A549 (cell line): ENCODE results near the gene RHO. TPM values are rescaled to one million over a fixed set of nuclear protein-coding genes. Genes with fewer than 3 reads are reported as not detected.

Source experiments
- ATAC-seq, 2 experiments: fragments of 200-7000 bp in 1 of 2; fragments of >200 bp in 1 of 2; cut with Nextera tagmentation in 1 of 2; cut with Tn5 transposase in 1 of 2; 3 replicates each; pipeline versions ENCODE4 v1.8.0 to v1.9.1; 2018 to 2020; ENCODE audit warnings: mild to moderate bottlenecking in 1 of 2, moderate library complexity in 1 of 2
- CTCF ChIA-PET: fragments of 300-600 bp; sonication (Branson Sonifier 250); formaldehyde crosslinking; extraction: SDS; loops from one replicate; lab custom pipeline; 2021; ENCODE audit warnings: antibody characterized with exemption, inconsistent platforms; lab: Yijun Ruan, JAX
- POLR2A ChIA-PET: fragments of 350-600 bp; formaldehyde crosslinking; extraction: SDS; loops from one replicate; lab custom pipeline; 2021; ENCODE audit warnings: antibody characterized with exemption, inconsistent platforms; lab: Yijun Ruan, JAX
- DNase-seq, 2 experiments: peaks; one replicate each; pipeline versions ENCODE4 v3.0.0 to v3.0.0-alpha.2; 2011 to 2016; ENCODE audit warnings: low read depth in 1 of 2, low spot score in 1 of 2
- FAIRE-seq: peaks from 2 replicates; lab custom pipeline; 2011; peaks lifted over from hg19 to GRCh38; lab: Jason Lieb, UNC
- H3K27ac ChIP-seq, 2 experiments: fragments of >200 bp; sonication (Bioruptor Twin); formaldehyde crosslinking; 3 replicates each; pipeline ENCODE4 v1.5.1; 2016 to 2017
- H3K4me1 ChIP-seq: fragments of >200 bp; sonication (Bioruptor Twin); formaldehyde crosslinking; 3 replicates; pipeline ENCODE4 v1.6.1; 2016
- H3K4me2 ChIP-seq: fragments of >200 bp; sonication (Bioruptor Twin); formaldehyde crosslinking; 3 replicates; pipeline ENCODE4 v1.6.1; 2016
- H3K4me3 ChIP-seq: fragments of >200 bp; sonication (Bioruptor Twin); formaldehyde crosslinking; 3 replicates; pipeline ENCODE4 v1.5.1; 2016
- H3K9me3 ChIP-seq: fragments of >200 bp; sonication (Bioruptor Twin); formaldehyde crosslinking; 3 replicates; pipeline ENCODE4 v1.6.1; 2016
- CBX2 ChIP-seq: fragments of 200-600 bp; sonication (generic); IDR thresholded peaks from 2 replicates; pipeline ENCODE4 v1.6.1; 2016; ENCODE audit warnings: low read depth, mild to moderate bottlenecking, borderline replicate concordance
- CBX8 ChIP-seq: fragments of 200-600 bp; sonication (generic); IDR thresholded peaks from 2 replicates; pipeline ENCODE4 v1.6.1; 2016
- CEBPB ChIP-seq, 2 experiments: fragments of >200 bp in 1 of 2; sonication (Bioruptor Twin) in 1 of 2; formaldehyde crosslinking in 1 of 2; IDR thresholded peaks; 2 replicates each; pipeline ENCODE4 v1.6.1; 2012 to 2016
- CHD2 ChIP-seq: fragments of 150-350 bp; IDR thresholded peaks from 2 replicates; pipeline ENCODE4 v1.6.1; 2014; ENCODE audit warnings: low read length; ENCODE audit not compliant: partially characterized antibody
- CHD4 ChIP-seq: fragments of 200-600 bp; sonication (generic); IDR thresholded peaks from 2 replicates; pipeline ENCODE4 v1.6.1; 2016; ENCODE audit warnings: antibody characterized with exemption, mild to moderate bottlenecking, borderline replicate concordance
- EP300 ChIP-seq, 2 experiments: fragments of >200 bp; sonication (Bioruptor Twin); formaldehyde crosslinking; IDR thresholded peaks; 2 replicates in 1 of 2; 3 replicates in 1 of 2; pipeline ENCODE4 v1.6.1; 2016 to 2017
- ESRRA ChIP-seq: fragments of 150-350 bp; IDR thresholded peaks from 2 replicates; pipeline ENCODE4 v1.6.1; 2014; ENCODE audit warnings: mild to moderate bottlenecking, low read length, borderline replicate concordance
- FOSB ChIP-seq: fragments of 250-450 bp; sonication (Bioruptor Pico); IDR thresholded peaks from 2 replicates; pipeline ENCODE4 v1.5.0; 2020; ENCODE audit warnings: mild to moderate bottlenecking, moderate library complexity
- FOXS1 ChIP-seq: fragments of 250-450 bp; sonication (Bioruptor Pico); IDR thresholded peaks from 2 replicates; pipeline ENCODE4 v1.5.0; 2020; ENCODE audit warnings: mild to moderate bottlenecking, moderate library complexity
- HDAC2 ChIP-seq: fragments of 200-600 bp; sonication (generic); IDR thresholded peaks from 2 replicates; pipeline ENCODE4 v1.6.1; 2016
- HEYL ChIP-seq: fragments of 250-450 bp; sonication (Bioruptor Pico); IDR thresholded peaks from 2 replicates; pipeline ENCODE4 v1.8.0; 2021; ENCODE audit warnings: mild to moderate bottlenecking, moderate library complexity
- HOXA7 ChIP-seq: fragments of 250-450 bp; sonication (Bioruptor Pico); IDR thresholded peaks from 2 replicates; pipeline ENCODE4 v1.5.0; 2020; ENCODE audit warnings: mild to moderate bottlenecking, moderate library complexity
- HOXB13 ChIP-seq: fragments of 250-450 bp; sonication (Bioruptor Pico); IDR thresholded peaks from 2 replicates; pipeline ENCODE4 v1.5.0; 2020; ENCODE audit warnings: low read depth, mild to moderate bottlenecking, moderate library complexity
- HOXB5 ChIP-seq: fragments of 250-450 bp; sonication (Bioruptor Pico); IDR thresholded peaks from 2 replicates; pipeline ENCODE4 v1.5.0; 2020; ENCODE audit warnings: mild to moderate bottlenecking, moderate library complexity
- JUN ChIP-seq, 2 experiments: fragments of >200 bp; sonication (Bioruptor Twin); formaldehyde crosslinking; IDR thresholded peaks; 2 replicates in 1 of 2; 3 replicates in 1 of 2; pipeline ENCODE4 v1.6.1; 2016 to 2017
- JUNB ChIP-seq: fragments of >200 bp; sonication (Bioruptor Twin); formaldehyde crosslinking; IDR thresholded peaks from 2 replicates; pipeline ENCODE4 v1.6.1; 2016
- KDM1A ChIP-seq: fragments of 200-600 bp; sonication (generic); IDR thresholded peaks from 2 replicates; pipeline ENCODE4 v1.6.1; 2016; ENCODE audit warnings: low read depth, mild to moderate bottlenecking
- MAX ChIP-seq: IDR thresholded peaks from 2 replicates; pipeline ENCODE4 v1.6.1; 2012
- MAZ ChIP-seq: fragments of 150-350 bp; IDR thresholded peaks from 2 replicates; pipeline ENCODE4 v1.6.1; 2014; ENCODE audit warnings: antibody characterized with exemption, low read depth, low read length, borderline replicate concordance
- NR3C1 ChIP-seq: fragments of >200 bp; sonication (Bioruptor Twin); formaldehyde crosslinking; IDR thresholded peaks from 3 replicates; pipeline ENCODE4 v1.6.1; 2017
- PHF8 ChIP-seq: fragments of 200-600 bp; sonication (generic); IDR thresholded peaks from 2 replicates; pipeline ENCODE4 v1.6.1; 2016; ENCODE audit warnings: low read depth, mild to moderate bottlenecking, antibody characterized with exemption, moderate library complexity, borderline replicate concordance
- POLR2AphosphoS2 ChIP-seq: conservative IDR thresholded peaks from 2 replicates; pipeline ENCODE4 v1.6.1; 2012; ENCODE audit warnings: low read length, improper control_type of control experiment, inconsistent platforms
- RARB ChIP-seq: fragments of 250-450 bp; sonication (Bioruptor Pico); IDR thresholded peaks from 2 replicates; pipeline ENCODE4 v1.8.0; 2021; ENCODE audit warnings: mild to moderate bottlenecking, moderate library complexity
- RCOR1 ChIP-seq: fragments of 150-350 bp; IDR thresholded peaks from 2 replicates; pipeline ENCODE4 v1.6.1; 2014; ENCODE audit warnings: antibody characterized with exemption, low read length, low read depth
- RNF2 ChIP-seq: fragments of 200-600 bp; sonication (generic); IDR thresholded peaks from 2 replicates; pipeline ENCODE4 v1.6.1; 2016; ENCODE audit warnings: low read depth, mild to moderate bottlenecking, antibody characterized with exemption, moderate library complexity, borderline replicate concordance
- SMC3 ChIP-seq: fragments of >200 bp; sonication (Bioruptor Twin); formaldehyde crosslinking; IDR thresholded peaks from 3 replicates; pipeline ENCODE4 v1.6.1; 2018; ENCODE audit warnings: inconsistent platforms
- SREBF2 ChIP-seq: fragments of 450-650 bp; IDR thresholded peaks from 2 replicates; pipeline ENCODE4 v1.6.1; 2014; ENCODE audit warnings: mild to moderate bottlenecking, moderate library complexity
- TFCP2L1 ChIP-seq: fragments of 250-450 bp; sonication (Bioruptor Pico); IDR thresholded peaks from 2 replicates; pipeline ENCODE4 v1.5.0; 2021; ENCODE audit warnings: mild to moderate bottlenecking
- ZFP36 ChIP-seq: fragments of 450-650 bp; IDR thresholded peaks from 2 replicates; pipeline ENCODE4 v1.6.1; 2014; ENCODE audit warnings: borderline replicate concordance; ENCODE audit not compliant: partially characterized antibody
- ZNF302 ChIP-seq: fragments of 250-450 bp; sonication (Bioruptor Pico); IDR thresholded peaks from 2 replicates; pipeline ENCODE4 v1.9.0; 2021; ENCODE audit warnings: inconsistent platforms, mild to moderate bottlenecking, moderate library complexity
- ZSCAN20 ChIP-seq: fragments of 250-450 bp; sonication (Bioruptor Pico); IDR thresholded peaks from 2 replicates; pipeline ENCODE4 v1.8.0; 2022; ENCODE audit warnings: mild to moderate bottlenecking, moderate library complexity
- WGBS: methylation state at CpG from one replicate; pipeline ENCODE4 v1.1.6; 2017; ENCODE audit errors: missing lambda C conversion rate; 5-methylcytosine and 5-hydroxymethylcytosine counted together
- polyA plus RNA-seq, 4 experiments: library from polyadenylated mRNA; depleted of rRNA in 3 of 4; stranded (reverse); fragments of >200 nt; fragmentation: RNase III in 1 of 4; extraction: RNeasy Plus Mini Kit Qiagen cat#74134 plus additional on column Dnase treatment in 1 of 4; gene quantifications; 2 replicates in 3 of 4; 3 replicates in 1 of 4; pipeline ENCODE4 v1.2.3, GENCODE V29; 2011 to 2017
- TF ChIP-seq, protein P1 (sequence below): fragments of 250-450 bp; sonication (Bioruptor Pico); IDR thresholded peaks from 2 replicates; pipeline ENCODE4 v1.5.0; 2021; ENCODE audit warnings: mild to moderate bottlenecking, moderate library complexity, borderline replicate concordance
- TF ChIP-seq, protein P2 (sequence below): IDR thresholded peaks from 2 replicates; pipeline ENCODE4 v1.6.1; 2012
- TF ChIP-seq, protein P3 (sequence below): fragments of >200 bp; sonication (Bioruptor Twin); formaldehyde crosslinking; IDR thresholded peaks from 2 replicates; pipeline ENCODE4 v1.6.1; 2016

Gene RHO
- polyA plus RNA-seq, 2 of the 4 experiments (the other 2 are of a cell fraction) = 0.04 TPM; not detected in 1

DNA sequence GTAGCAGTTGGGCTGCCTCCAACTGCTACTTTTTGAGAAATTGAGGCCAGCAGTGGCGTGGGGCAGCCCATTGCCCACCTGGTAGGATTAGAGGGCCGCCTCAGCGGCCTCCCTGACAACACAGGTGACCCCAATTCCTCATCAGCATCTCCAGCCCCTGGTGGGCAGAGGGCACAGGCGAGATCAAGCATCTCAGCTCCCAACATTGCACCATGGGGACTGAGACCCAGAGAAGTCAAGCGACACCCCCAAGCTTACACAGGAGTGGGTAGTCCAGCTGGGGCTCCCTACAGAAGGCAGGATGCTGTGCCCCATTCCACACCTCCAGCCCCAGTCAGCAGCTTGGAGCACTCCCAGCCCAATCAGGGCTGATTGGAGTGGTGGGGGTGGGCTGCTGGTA, 14.3 kb downstream of the RHO start:
- no peaks in the 10 kb centered on the region for H3K4me1 ChIP-seq
- no peak overlapping the region for H3K4me3 ChIP-seq
- CTCF ChIA-PET = no interaction called here
- no peaks in the 10 kb centered on the region for H3K9me3 ChIP-seq
- WGBS = no CpG with 5 or more reads among the region's 5 CpGs
- TF ChIP-seq HOXB13 (no peak), FOXS1 (CRISPR knock-in tag) (no peak), CBX2 (no peak), JUNB (no peak), JUN (IDR thresholded peaks at IDR 0.05) (no peak)
- ATAC-seq (no peak; a peak in 1 of 6 replicates), DNase-seq (no peak), FAIRE-seq (no peak)
- no peak overlapping the region for H3K27ac ChIP-seq
- POLR2A ChIA-PET = no interaction called here
- no peak overlapping the region for H3K4me2 ChIP-seq

GRCh38 chr3:129543156-129543790, 14.8 kb downstream of the RHO start, which contains the start of gene H1-8:
TSS of gene H1-8 (plus strand) at chr3:129543175. CDS start at chr3:129543219, 44 bp downstream.
- Histone ChIP-seq H3K27ac (peak within 1 kb of the TSS in 1 of 2 experiments; percentile 13; a peak in 1 of 6 replicates), H3K9me3 (no peaks in the 10 kb centered on the region), H3K4me2 (no peak within 1 kb of the TSS), H3K4me1 (no peaks in the 10 kb centered on the region), H3K4me3 (no peak within 1 kb of the TSS)
- no peak for FAIRE-seq
- no peak for DNase-seq
- 70% methylated on average over 6 of the region's 16 CpGs for WGBS
- ChIA-PET POLR2A (no interaction called here), CTCF (no interaction called here)
- ATAC-seq = peak in 1 of 2 experiments; percentile 24; a peak in 2 of 6 replicates
- TF ChIP-seq CHD2 (no peak), CBX8 (no peak), FOSB (no peak), TFCP2L1 (CRISPR knock-in tag) (no peak), ESRRA (no peak), RCOR1 (no peak), HDAC2 (no peak), KDM1A (no peak), CEBPB (IDR thresholded peaks at IDR 0.05) (no peak), JUN (IDR thresholded peaks at IDR 0.05) (no peak), RNF2 (no peak), NR3C1 (no peak), HEYL (no peak), RARB (CRISPR knock-in tag) (no peak), ZFP36 (no peak), ZSCAN20 (CRISPR knock-in tag) (no peak)
- TF ChIP-seq, protein P1, sequence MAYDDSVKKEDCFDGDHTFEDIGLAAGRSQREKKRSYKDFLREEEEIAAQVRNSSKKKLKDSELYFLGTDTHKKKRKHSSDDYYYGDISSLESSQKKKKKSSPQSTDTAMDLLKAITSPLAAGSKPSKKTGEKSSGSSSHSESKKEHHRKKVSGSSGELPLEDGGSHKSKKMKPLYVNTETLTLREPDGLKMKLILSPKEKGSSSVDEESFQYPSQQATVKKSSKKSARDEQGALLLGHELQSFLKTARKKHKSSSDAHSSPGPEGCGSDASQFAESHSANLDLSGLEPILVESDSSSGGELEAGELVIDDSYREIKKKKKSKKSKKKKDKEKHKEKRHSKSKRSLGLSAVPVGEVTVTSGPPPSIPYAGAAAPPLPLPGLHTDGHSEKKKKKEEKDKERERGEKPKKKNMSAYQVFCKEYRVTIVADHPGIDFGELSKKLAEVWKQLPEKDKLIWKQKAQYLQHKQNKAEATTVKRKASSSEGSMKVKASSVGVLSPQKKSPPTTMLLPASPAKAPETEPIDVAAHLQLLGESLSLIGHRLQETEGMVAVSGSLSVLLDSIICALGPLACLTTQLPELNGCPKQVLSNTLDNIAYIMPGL (CRISPR knock-in tag) = no peak
- TF ChIP-seq, protein P2, sequence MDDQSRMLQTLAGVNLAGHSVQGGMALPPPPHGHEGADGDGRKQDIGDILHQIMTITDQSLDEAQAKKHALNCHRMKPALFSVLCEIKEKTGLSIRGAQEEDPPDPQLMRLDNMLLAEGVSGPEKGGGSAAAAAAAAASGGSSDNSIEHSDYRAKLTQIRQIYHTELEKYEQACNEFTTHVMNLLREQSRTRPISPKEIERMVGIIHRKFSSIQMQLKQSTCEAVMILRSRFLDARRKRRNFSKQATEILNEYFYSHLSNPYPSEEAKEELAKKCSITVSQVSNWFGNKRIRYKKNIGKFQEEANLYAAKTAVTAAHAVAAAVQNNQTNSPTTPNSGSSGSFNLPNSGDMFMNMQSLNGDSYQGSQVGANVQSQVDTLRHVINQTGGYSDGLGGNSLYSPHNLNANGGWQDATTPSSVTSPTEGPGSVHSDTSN = no peak
- TF ChIP-seq, protein P3, sequence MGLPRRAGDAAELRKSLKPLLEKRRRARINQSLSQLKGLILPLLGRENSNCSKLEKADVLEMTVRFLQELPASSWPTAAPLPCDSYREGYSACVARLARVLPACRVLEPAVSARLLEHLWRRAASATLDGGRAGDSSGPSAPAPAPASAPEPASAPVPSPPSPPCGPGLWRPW = no peak

DNA sequence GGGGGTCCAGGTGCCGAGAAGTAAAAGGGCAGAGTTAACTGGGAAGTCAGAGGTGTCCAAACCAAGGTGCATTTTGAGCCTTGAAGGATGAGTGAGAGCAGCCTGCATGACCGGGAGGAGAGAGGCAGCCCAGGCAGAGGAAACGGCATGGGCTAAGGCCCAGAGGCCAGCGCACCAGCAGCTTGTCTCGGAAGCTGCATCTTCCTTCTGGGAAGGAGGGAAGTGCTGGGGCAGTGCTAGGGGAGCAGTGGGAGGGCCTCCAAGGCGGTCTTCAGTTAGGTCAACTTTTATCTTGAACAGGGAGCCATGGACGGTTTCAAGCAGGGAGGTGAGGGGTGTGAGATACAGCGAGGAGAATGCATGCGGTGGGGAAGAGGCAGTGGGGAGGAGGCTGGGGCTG, 15.6 kb downstream of the RHO start:
- no peak for FAIRE-seq
- ChIA-PET CTCF (no interaction called here), POLR2A (no interaction called here)
- Histone ChIP-seq H3K27ac (peak overlapping the region in 1 of 2 experiments; percentile 13; a peak in 1 of 6 replicates), H3K4me2 (no peak overlapping the region), H3K4me3 (no peak overlapping the region), H3K9me3 (no peaks in the 10 kb centered on the region), H3K4me1 (peaks cover under 1% of the 10 kb centered on the region; the same call in 2 of the 3 replicates)
- 89% methylated on average over 9 of the region's 9 CpGs for WGBS
- DNase-seq = no peak
- TF ChIP-seq RCOR1 (no peak), MAZ (no peak), POLR2AphosphoS2 (no peak), NR3C1 (no peak), RNF2 (no peak), CBX2 (no peak), SMC3 (no peak), JUN (IDR thresholded peaks at IDR 0.05) (no peak), PHF8 (no peak), SREBF2 (no peak), HOXB13 (no peak), EP300 (IDR thresholded peaks at IDR 0.05) (no peak), HOXB5 (CRISPR knock-in tag) (no peak), ZNF302 (CRISPR knock-in tag) (no peak), HOXA7 (CRISPR knock-in tag) (no peak), CHD4 (no peak), MAX (no peak)
- peak in 1 of 2 experiments; percentile 12; a peak in 1 of 6 replicates for ATAC-seq
